TTC549 (cell line): ENCODE data around the gene ASMT.
"Not testable (repeated sequence)": the region's sequence is repeated elsewhere in the genome, so short reads cannot be mapped to it uniquely, and the experiment has no call there.

Experiments used
- FAIRE-seq: peaks from 2 replicates; lab custom pipeline; 2012; peaks lifted over from hg19 to GRCh38; lab: Jason Lieb, UNC

ASMT gene, protein sequence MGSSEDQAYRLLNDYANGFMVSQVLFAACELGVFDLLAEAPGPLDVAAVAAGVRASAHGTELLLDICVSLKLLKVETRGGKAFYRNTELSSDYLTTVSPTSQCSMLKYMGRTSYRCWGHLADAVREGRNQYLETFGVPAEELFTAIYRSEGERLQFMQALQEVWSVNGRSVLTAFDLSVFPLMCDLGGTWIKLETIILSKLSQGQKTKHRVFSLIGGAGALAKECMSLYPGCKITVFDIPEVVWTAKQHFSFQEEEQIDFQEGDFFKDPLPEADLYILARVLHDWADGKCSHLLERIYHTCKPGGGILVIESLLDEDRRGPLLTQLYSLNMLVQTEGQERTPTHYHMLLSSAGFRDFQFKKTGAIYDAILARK

DNA sequence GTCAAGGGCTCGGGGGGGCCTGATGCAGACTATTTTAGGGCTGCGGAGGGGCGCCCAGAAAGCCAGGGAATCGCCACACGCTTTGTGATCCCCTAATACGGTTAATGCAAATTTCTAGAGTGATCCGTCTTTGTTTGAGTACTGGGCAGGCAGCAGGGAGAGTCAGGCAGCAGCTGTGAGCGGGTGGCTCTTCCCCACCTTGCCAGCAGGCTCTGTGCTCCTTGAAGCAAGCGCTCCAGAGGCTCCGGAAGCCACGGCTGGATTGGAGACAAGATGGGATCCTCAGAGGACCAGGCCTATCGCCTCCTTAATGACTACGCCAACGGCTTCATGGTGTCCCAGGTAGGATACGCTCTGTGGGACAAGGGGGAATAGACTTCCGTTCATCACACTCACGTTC is at the start of gene ASMT:
ASMT (plus strand) TSS at position 133 of the 400 bp plus-strand sequence; CDS start at position 274, 141 bp downstream.
- no peak for FAIRE-seq

DNA sequence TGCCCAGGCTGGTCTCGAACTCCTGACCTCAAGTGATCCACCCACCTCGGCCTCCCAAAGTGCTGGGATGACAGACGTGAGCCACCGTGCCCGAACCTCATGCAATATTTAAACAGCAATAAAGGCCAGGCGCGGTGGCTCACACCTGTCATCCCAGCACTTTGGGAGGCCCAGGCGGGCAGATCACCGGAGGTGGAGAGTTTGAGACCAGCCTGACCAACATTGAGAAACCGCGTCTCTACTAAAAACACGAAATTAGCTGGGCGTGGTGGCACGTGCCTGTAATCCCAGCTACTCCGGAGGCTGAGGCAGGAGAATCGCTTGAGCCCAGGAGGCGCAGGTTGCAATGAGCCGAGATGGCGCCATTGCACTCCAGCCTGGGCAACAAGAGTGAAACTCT is 40.7 kb upstream of the ASMT start:
- not testable (repeated sequence) for FAIRE-seq

DNA sequence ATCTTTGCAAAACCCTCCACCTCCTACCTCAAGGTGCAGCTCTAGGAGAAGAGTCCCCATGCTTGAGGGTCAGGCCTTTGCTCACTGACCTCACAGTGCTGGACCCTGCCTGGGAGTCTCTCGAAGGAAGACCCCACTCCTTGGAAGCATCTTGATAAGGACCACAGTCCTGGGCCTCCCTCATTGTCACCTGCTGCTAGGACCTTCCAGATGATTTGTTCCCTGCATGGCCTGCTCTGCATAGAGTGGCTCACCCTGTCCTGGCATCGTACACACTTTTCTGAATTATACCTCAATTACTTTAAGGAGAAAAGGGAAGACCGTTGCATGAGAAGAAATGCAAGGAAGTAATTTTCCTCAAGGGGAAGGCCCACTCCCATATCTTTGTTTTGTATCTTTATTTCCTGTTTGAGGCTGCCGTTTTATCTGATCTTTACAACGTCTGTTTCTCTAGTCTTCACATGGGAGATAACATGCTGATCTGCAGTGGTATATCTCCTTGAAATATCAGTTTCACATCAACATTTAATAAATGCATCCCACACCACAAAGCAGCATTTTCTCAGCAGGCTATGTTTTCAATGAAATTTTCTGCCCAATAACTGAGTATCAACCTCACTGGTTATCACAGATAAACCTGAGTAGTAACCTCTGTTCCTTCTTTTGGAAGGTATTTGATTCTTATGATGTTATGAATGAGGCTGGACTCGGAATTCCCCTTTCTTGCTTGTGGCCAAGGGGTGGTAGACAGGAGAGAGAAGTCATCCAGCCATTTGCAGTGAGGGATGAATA is 38.5 kb upstream of the ASMT start:
- no peak for FAIRE-seq

DNA sequence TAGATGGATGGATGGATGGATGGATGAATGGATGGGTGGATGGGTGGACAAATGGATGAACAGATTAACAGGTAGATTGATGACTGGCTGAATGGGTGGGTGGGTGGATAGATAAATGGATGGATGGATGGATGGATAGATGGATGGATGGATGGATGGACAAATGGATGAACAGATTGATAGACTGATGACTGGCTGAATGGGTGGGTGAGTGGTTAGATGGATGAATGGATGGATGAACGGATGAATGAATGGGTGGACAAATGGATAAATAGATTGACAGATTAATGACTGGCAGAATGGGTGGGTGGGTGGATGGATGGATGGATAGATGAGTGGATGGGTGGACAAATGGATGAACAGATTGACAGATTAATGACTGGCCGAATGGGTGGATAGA is 37.0 kb upstream of the ASMT start:
- FAIRE-seq: no peak

DNA sequence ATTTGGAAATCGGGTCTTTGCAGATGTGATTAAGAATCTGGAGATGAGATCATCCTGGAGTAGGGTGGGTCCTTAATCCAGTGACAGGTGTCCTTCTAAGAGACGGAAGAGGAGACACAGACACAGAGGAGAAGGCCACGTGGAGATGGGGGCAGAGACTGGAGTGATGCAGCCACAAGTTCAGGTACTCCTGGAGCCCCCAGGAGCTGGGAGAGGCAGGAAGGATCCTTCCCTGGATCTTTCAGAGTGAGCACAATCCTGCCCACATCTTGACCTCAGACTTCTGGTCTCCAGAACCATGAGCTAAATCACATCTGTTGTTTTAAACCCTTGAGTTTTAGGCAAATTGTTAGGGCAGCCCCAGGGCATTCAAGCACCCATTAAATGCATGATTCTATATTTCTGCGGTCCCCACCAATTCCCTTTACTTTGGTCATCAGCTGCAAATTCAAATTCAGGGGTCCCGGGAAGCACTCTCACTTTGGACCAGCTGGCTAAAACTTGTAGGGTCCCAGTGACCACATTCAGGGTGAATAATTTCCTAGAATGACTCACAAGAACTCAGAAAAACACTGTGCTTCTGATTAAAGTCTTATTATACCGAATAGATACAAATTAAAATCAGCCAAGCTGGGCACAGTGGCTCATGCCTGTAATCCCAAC is 36.2 kb upstream of the ASMT start:
- no peak for FAIRE-seq

GRCh38 chrX:1581132-1581531 is 33.7 kb upstream of the ASMT start:
- no peak for FAIRE-seq

DNA sequence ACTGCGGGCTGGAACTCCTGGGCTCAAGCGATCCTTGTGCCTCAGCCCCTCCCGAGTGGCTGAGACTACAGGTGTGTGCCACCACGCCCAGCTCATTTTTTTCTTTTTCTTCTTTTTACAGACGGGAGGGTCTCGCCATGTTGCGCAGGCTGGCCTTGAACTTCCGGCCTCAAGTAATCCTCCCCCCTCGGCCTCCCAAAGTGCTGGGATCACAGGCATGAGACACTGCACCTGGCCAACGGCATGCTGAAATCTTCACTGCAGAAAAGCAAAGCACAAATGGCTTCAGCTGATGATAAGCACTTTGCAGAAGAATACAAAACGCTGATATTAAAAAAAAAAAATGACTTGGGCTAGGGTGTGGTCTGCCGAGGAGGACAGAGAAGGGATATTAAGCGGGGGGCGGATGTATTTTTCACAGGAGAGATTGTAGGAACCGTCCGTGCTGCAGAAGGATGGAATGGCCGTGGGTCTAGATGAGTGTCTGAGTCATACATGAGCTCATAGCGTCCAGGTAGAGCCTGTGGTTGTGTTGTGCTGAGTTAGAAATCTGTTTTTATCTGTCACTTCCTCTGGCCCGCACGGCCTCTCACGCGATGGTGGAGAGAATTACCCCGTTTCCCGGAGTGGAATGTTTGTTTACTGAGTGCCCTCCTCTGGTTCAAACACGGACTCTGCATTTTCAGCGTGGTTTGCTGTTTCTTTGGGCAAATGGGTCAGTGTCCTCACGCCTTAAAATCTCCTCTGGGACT is 32.0 kb upstream of the ASMT start:
- FAIRE-seq: no peak

DNA sequence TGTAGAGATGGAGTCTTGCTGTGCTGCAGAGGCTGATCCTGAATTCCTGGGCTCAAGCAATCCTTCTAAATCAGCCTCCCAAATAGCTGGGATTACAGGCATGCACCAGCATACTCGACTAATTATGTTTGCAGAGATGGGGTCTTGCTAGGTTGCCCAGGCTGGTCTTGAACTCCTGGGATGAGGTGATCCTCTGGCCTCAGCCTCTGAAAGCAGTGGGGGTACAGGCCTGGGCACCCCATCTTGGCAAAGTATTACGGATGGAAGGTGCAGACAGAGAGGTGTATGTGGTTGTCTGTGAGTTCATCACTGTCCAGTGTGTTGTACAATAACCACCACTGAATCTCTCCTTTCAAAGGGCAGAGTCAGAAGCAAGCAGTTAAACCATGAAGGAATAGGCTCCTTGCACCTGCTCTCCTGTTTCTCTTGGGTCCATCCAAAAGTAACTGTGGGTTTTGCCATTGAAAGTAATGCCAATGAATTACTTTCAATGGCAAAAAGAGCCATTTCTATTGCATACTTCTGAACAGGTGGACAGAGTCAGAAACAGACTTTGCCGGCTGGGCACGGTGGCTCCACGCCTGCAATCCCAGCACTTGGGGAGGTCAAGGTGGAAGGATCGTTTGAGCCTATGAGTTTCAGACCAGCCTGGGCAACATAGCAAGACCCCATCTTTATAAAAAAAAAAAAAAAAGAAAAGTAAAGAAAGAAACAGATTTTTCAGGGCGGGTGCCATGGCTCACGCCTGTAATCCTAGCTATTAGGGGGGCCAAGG is 30.4 kb upstream of the ASMT start:
- no peak for FAIRE-seq

- no peak for FAIRE-seq
Measured at GRCh38 chrX:1587161-1587560, 27.7 kb upstream of the ASMT start.

- FAIRE-seq: no peak
Measured at GRCh38 chrX:1589356-1590130, 25.3 kb upstream of the ASMT start.

DNA sequence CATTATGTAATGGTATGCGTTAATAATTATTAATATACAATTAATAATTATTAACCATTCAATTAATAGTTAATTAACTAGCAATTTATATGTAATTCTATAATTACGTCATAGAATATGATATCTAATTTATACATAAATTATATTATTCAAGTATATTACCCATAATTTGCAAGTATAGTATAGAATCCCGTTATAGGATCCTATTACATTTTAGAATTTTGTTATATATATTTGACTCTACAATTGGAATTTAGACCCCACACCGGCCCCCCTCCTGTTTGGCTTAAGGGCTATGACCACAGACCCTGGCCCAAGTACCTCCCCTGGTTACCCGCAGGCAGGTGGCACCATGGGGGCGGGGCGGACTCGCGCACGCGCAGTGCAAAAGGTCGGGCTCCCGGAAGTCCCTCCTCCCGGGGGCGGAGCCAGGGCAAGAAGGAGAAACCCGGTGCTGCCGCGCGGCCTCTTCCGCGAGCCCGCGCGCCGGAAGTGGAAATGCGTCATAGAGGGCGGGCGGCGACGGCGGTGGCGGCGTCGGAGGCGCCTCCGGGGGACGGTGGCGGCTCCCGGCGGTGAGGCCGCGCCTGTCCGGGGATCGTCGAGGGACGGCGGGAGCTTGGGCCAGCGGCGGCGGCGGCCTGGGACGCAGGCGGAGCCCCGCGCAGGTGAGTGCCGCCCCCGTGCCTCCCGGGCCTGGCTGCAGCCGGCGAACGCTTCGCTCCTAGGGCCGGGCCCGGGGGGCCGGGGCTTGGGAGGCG is 23.6 kb upstream of the ASMT start, which contains the start of gene AKAP17A:
AKAP17A (plus strand) TSS at position 503 of the 761 bp plus-strand sequence. CDS start 1,859 bp downstream, outside the sequence.
- no peak for FAIRE-seq

- no peak for FAIRE-seq
Measured at GRCh38 chrX:1591863-1592469, 22.9 kb upstream of the ASMT start.

- no peak for FAIRE-seq
Measured at GRCh38 chrX:1592470-1593142, 22.3 kb upstream of the ASMT start.

DNA sequence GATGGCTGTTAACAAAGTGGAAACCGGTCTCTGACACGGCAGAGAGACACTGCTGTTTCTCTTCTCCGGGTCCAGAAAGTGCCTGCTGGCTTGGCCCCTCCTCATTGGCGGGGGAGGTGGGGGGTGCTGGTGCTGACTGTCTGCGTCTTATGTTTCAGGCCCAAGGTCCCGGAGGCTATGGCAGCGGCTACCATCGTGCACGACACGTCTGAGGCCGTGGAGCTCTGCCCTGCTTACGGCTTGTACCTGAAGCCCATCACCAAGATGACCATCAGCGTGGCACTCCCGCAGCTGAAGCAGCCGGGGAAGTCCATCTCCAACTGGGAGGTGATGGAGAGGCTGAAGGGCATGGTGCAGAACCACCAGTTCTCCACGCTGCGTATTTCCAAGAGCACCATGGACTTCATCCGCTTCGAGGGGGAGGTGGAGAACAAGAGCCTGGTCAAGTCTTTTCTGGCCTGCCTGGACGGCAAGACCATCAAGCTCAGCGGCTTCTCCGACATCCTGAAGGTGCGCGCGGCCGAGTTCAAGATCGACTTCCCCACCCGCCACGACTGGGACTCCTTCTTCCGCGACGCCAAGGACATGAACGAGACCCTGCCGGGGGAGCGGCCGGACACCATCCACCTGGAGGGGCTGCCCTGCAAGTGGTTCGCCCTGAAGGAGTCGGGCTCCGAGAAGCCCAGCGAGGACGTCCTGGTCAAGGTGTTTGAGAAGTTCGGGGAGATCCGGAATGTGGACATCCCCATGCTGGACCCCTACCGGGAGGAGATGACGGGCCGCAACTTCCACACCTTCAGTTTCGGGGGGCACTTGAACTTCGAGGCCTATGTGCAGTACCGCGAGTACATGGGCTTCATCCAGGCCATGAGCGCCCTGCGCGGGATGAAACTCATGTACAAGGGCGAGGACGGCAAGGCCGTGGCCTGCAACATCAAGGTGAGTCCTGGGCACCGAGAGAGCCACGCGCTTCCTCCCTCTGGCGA is 21.3 kb upstream of the ASMT start:
- FAIRE-seq: no peak

DNA sequence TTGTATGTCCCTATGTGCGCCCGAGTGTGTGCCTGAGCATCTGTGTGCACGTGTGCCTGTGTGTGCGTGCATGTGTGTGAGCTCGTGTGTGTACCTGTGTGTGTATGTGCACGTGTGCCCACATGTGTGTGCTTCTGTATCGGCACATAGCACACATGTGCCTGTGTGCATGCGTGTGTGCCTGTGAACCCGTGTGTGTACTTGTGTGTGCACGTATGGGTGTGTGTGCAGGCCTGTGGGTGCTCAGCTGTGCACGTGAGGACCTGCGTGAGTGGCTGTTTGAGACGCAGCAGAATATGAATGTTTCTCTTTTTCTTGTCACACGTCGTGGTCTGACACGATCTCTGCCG is 19.2 kb upstream of the ASMT start:
- no peak for FAIRE-seq

- FAIRE-seq: no peak
Measured at GRCh38 chrX:1596676-1597344, 18.0 kb upstream of the ASMT start.
